GM18861 (cell line): ENCODE measurements around the gene ANKRD27.

Source experiments
- ATAC-seq: cut with Tn5 transposase; IDR thresholded peaks from one replicate; pipeline ENCODE4 v1.9.1; 2021; ENCODE audit not compliant: unreplicated experiment

The ANKRD27 gene

GRCh38 chr19:32558607-32559228 is 116.3 kb downstream of the ANKRD27 start:
- no peak for ATAC-seq

DNA sequence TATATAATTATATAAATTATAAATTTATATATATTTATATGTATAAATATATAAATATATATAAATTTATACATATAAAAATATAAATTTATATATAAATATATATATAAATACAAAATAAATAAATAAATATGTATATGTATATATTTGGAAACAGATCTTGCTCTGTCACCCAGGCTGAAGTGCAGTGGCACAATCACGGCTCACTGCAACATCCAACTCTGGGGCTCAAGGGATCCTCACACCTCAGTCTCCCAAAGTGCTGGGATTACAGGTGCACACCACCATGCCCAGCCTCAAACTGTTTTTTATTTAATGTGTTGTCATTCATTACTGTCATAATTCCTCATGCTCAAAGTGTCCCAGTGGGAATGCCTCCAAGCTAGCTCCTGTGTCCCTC is 119.2 kb downstream of the ANKRD27 start:
- no peak for ATAC-seq

DNA sequence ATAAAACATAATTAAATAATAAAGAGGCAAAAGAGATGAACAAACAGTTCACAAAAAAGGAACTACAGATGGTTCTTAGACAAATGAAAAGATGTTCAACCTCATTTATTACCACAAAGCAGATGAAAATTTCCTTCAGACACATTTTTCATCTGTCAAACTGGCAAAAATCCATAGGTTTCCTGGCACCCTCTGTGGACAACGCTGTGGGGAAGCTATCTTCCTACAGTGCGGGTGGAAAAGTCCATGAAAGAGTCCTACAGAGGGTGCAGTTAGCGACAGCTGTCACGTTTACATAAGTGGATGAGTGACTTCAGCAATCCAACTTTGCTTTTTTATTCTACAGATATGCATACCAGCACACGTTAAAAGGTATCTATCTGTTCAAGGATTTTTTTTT is 124.3 kb downstream of the ANKRD27 start:
- ATAC-seq: no peak
